Upper lobe of right lung (tissue), 1 donor: ENCODE measurements around the gene ZDHHC14. TPM values are rescaled to one million over a fixed set of nuclear protein-coding genes. Genes with fewer than 3 reads are reported as not detected.

Experiments
- ATAC-seq: fragments of 200-7000 bp; cut with Tn5 transposase; one replicate; pipeline ENCODE4 v1.9.1; 2020; ENCODE audit warnings: mild to moderate bottlenecking, moderate library complexity
- DNase-seq: peaks from one replicate; pipeline ENCODE4 v3.0.0-alpha.2; 2020
- H3K27ac ChIP-seq: fragments of 200-600 bp; one replicate; pipeline ENCODE4 v1.8.0; 2022
- H3K27me3 ChIP-seq: fragments of 200-600 bp; one replicate; pipeline ENCODE4 v1.8.0; 2022; ENCODE audit warnings: mild to moderate bottlenecking
- H3K36me3 ChIP-seq: fragments of 200-600 bp; one replicate; pipeline ENCODE4 v1.8.0; 2022
- H3K4me1 ChIP-seq: fragments of 200-600 bp; one replicate; pipeline ENCODE4 v1.8.0; 2022
- H3K4me3 ChIP-seq: fragments of 200-600 bp; one replicate; pipeline ENCODE4 v1.8.0; 2022; ENCODE audit warnings: mild to moderate bottlenecking
- H3K9me3 ChIP-seq: fragments of 200-600 bp; one replicate; pipeline ENCODE4 v1.8.0; 2022
- CTCF ChIP-seq: fragments of 200-600 bp; IDR thresholded peaks from one replicate; pipeline ENCODE4 v1.8.0; 2022; ENCODE audit warnings: antibody characterized with exemption
- intact Hi-C: fragments of 100-400 bp; cut with DNase I; formaldehyde crosslinking; loops from one replicate; pipeline ENCODE4 v1.11.0; 2022
- total RNA-seq: library from RNA; stranded (reverse); fragmentation: NEBNext Ultra II Directional; extraction: Animal tissue kit (Norgen Biotek cat#: 25700); gene quantifications from one replicate; pipeline ENCODE4 v1.2.1, GENCODE V29; 2021
- donor health status: DM: no; HTN: yes; CAD: no; lungs with severe emphysema.

Gene ZDHHC14
- total RNA-seq, 1 donor from 2014 or later = 12.2 TPM

GRCh38 chr6:157611406-157611805 is 230.4 kb downstream of the ZDHHC14 start:
- Histone ChIP-seq H3K36me3 (no peaks in the 10 kb centered on the region), H3K4me1 (peaks cover 4% of the 10 kb centered on the region), H3K27me3 (no peaks in the 10 kb centered on the region), H3K27ac (no peak overlapping the region), H3K9me3 (no peaks in the 10 kb centered on the region), H3K4me3 (no peak overlapping the region)
- no peak for ATAC-seq
- intact Hi-C loops = no loop called here
- no peak for TF ChIP-seq CTCF
- no peak for DNase-seq

GRCh38 chr6:157613011-157613522 is 232.1 kb downstream of the ZDHHC14 start:
- Histone ChIP-seq H3K27ac (no peak overlapping the region), H3K4me3 (no peak overlapping the region), H3K36me3 (no peaks in the 10 kb centered on the region), H3K4me1 (no peaks in the 10 kb centered on the region), H3K9me3 (no peaks in the 10 kb centered on the region), H3K27me3 (no peaks in the 10 kb centered on the region)
- ATAC-seq = no peak
- no peak for TF ChIP-seq CTCF
- DNase-seq = no peak
- intact Hi-C loops = no loop called here

- H3K4me3 ChIP-seq = no peak overlapping the region
- ATAC-seq (no peak), DNase-seq (no peak)
- intact Hi-C loops = no loop called here
- no peaks in the 10 kb centered on the region for H3K4me1 ChIP-seq
- no peaks in the 10 kb centered on the region for H3K9me3 ChIP-seq
- H3K36me3 ChIP-seq = no peaks in the 10 kb centered on the region
- H3K27me3 ChIP-seq = no peaks in the 10 kb centered on the region
- TF ChIP-seq CTCF = no peak
- no peak overlapping the region for H3K27ac ChIP-seq
Measured at GRCh38 chr6:157614026-157614568, 233.1 kb downstream of the ZDHHC14 start.

GRCh38 chr6:157615420-157615769 is 234.4 kb downstream of the ZDHHC14 start:
- no peak for DNase-seq
- no peak overlapping the region for H3K27ac ChIP-seq
- no peaks in the 10 kb centered on the region for H3K27me3 ChIP-seq
- intact Hi-C loops = no loop called here
- no peak for TF ChIP-seq CTCF
- H3K36me3 ChIP-seq = no peaks in the 10 kb centered on the region
- H3K4me3 ChIP-seq = no peak overlapping the region
- no peaks in the 10 kb centered on the region for H3K4me1 ChIP-seq
- no peaks in the 10 kb centered on the region for H3K9me3 ChIP-seq
- ATAC-seq = peak; percentile 17

GRCh38 chr6:157615951-157616350 is 235.0 kb downstream of the ZDHHC14 start:
- Histone ChIP-seq H3K4me3 (no peak overlapping the region), H3K9me3 (no peaks in the 10 kb centered on the region), H3K27me3 (no peaks in the 10 kb centered on the region), H3K4me1 (no peaks in the 10 kb centered on the region), H3K27ac (no peak overlapping the region), H3K36me3 (no peaks in the 10 kb centered on the region)
- no peak for DNase-seq
- TF ChIP-seq CTCF = no peak
- intact Hi-C loops = no loop called here
- ATAC-seq = peak; percentile 7

GRCh38 chr6:157620944-157621343 is 240.0 kb downstream of the ZDHHC14 start:
- no peak overlapping the region for H3K27ac ChIP-seq
- no peaks in the 10 kb centered on the region for H3K36me3 ChIP-seq
- intact Hi-C loops = no loop called here
- no peaks in the 10 kb centered on the region for H3K9me3 ChIP-seq
- H3K4me1 ChIP-seq = no peaks in the 10 kb centered on the region
- TF ChIP-seq CTCF = no peak
- no peaks in the 10 kb centered on the region for H3K27me3 ChIP-seq
- H3K4me3 ChIP-seq = no peak overlapping the region
- DNase-seq = no peak
- ATAC-seq = no peak
